ENCODE measurements around the gene LPAR2. TPM values are rescaled to one million over a fixed set of nuclear protein-coding genes. Genes with fewer than 3 reads are reported as not detected.
A peak's percentile ranks its signal among the peaks of the same experiment; 100 is the strongest.

The LPAR2 gene
- total and polyA plus RNA-seq, 7 experiments from 2014 or later = 16.5 to 91.7 (median 70.8) TPM

DNA sequence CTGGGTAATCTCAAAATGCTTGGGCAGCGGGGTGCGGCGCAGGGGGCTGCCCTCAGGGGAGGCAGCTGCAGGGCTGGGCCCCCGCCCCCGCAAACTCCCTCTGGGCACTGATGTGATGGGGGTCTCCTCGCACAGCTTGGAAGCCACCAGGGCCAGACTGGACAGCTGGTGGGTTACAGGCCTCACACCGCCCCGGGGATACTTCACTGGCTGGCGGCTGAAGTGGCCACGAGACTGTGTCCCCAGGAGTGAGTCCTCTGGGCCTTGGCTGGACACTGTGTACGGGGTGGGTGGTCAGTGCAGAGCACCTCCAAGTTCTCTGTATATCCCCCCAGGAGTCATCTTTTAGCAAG is 2.0 kb upstream of the LPAR2 start:
- H3K36me3 ChIP-seq (ENCODE audit: control insufficient read depth in 2 of 3, insufficient read depth in 3 of 3, low read length in 3 of 3) = peaks cover 17 to 50% (median 18%) of the 10 kb centered on the region in 3 experiments
- no peak for DNase-seq
- no peak overlapping the region for H3K4me3 ChIP-seq (ENCODE audit: low read length)
- no peaks in the 10 kb centered on the region for H3K27me3 Mint-ChIP-seq
- peak overlapping the region in 5 of 9 donors; percentile 19 to 65 (median 39) for H3K27ac Mint-ChIP-seq
- H3K4me1 ChIP-seq (ENCODE audit: control insufficient read depth in 2 of 2, insufficient read depth in 2 of 2, low read length in 2 of 2) = peaks cover 6 to 18% of the 10 kb centered on the region in 2 donors
- no peaks in the 10 kb centered on the region for H3K27me3 ChIP-seq (ENCODE audit: control insufficient read depth in 2 of 2, insufficient read depth in 2 of 2, low read length in 2 of 2)
- ChIA-PET POLR2A (interaction anchor here (2.1 to 2.2 kb wide), 2 partner anchors 24 to 76 kb away, joined by 7 to 12 read pairs; no protein-coding TSS in a partner anchor), CTCF (no interaction called here)
- H3K9me3 ChIP-seq (ENCODE audit: control insufficient read depth in 2 of 3, low read length in 3 of 3) = no peaks in the 10 kb centered on the region
- H3K9me3 Mint-ChIP-seq = no peaks in the 10 kb centered on the region
- H3K36me3 Mint-ChIP-seq = peaks cover 9 to 46% (median 19%) of the 10 kb centered on the region in 5 donors
- intact Hi-C loops (cut with micrococcal nuclease) = no loop called here
- peak overlapping the region in 3 of 10 donors; percentile 27 to 68 (median 58) for H3K4me3 Mint-ChIP-seq
- no peak for ATAC-seq
- H3K27ac ChIP-seq (ENCODE audit: low read depth, low read length) = no peak overlapping the region
- peaks cover 21 to 32% (median 30%) of the 10 kb centered on the region in 7 donors for H3K4me1 Mint-ChIP-seq

DNA sequence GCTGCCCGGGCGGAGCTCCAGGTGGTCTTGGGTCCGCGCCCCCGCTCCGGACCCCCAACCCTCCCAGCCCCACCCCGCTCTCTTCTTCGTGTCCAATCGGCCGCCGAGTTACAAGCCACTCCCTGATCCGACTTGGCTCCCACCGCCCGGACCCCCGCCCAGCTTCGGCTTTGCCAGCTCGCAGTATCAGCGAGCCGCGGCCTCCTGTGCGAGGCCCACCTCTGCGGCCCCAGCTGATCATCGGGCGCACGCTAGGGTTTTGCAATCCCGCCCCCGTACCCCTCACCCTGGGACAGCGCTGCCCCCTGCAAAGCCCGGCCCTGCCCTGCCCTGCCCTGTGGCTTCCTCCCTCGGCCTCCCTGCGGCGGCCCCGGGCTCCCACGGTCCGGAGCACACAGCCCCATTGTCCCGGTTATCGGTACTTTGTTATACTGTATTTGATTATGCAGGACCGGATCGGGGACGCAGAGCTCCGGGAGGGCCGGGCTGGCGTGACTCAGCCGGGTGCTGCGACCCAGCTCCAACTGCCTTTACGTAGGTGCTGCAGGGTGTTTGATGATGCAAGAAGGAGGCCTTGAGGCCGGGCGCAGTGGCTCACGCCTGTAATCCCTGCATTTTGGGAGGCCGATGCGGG is 598 bp upstream of the LPAR2 start:
- peaks cover 6 to 18% of the 10 kb centered on the region in 2 donors for H3K4me1 ChIP-seq (ENCODE audit: control insufficient read depth in 2 of 2, insufficient read depth in 2 of 2, low read length in 2 of 2)
- peak overlapping the region; percentile 72 to 93 (median 83) for H3K27ac Mint-ChIP-seq
- no peaks in the 10 kb centered on the region for H3K9me3 ChIP-seq (ENCODE audit: control insufficient read depth in 2 of 3, low read length in 3 of 3)
- DNase-seq (peak in 4 of 9 donors; percentile 33 to 50 (median 37)), ATAC-seq (peak; percentile 28)
- ChIA-PET CTCF (interaction anchor here (0.6 kb wide), 1 partner anchor 73 kb away, joined by 3 read pairs; no protein-coding TSS in a partner anchor), POLR2A (interaction anchor here (0.6 to 2.2 kb wide), 19 partner anchors 8 to 193 kb away, joined by 3 to 20 read pairs (median 5); partner anchors contain the start of genes ATP13A1, GMIP, NDUFA13 and TSSK6)
- H3K27ac ChIP-seq (ENCODE audit: low read depth, low read length) = peak overlapping the region; percentile 92
- H3K4me3 Mint-ChIP-seq = peak overlapping the region; percentile 71 to 100 (median 90)
- H3K27me3 ChIP-seq (ENCODE audit: control insufficient read depth in 2 of 2, insufficient read depth in 2 of 2, low read length in 2 of 2) = no peaks in the 10 kb centered on the region
- H3K36me3 Mint-ChIP-seq = peaks cover 5 to 41% (median 17%) of the 10 kb centered on the region in 5 donors
- H3K4me3 ChIP-seq (ENCODE audit: low read length) = peak overlapping the region; percentile 37
- H3K36me3 ChIP-seq (ENCODE audit: control insufficient read depth in 2 of 3, insufficient read depth in 3 of 3, low read length in 3 of 3) = peaks cover 4 to 47% (median 4%) of the 10 kb centered on the region in 3 experiments
- intact Hi-C loops (cut with micrococcal nuclease) = loop anchor here (1.0 to 10.0 kb wide), 10 partner anchors 10 to 434 kb away; partner anchors contain the start of genes GMIP (in 2 of the 2), ATP13A1 (in 1 of the 2), BORCS8 (in 1 of the 2) and PBX4 (in 1 of the 2)
- H3K4me1 Mint-ChIP-seq = peaks cover 22 to 34% (median 27%) of the 10 kb centered on the region in 7 donors
- no peaks in the 10 kb centered on the region for H3K9me3 Mint-ChIP-seq
- no peaks in the 10 kb centered on the region for H3K27me3 Mint-ChIP-seq

DNA sequence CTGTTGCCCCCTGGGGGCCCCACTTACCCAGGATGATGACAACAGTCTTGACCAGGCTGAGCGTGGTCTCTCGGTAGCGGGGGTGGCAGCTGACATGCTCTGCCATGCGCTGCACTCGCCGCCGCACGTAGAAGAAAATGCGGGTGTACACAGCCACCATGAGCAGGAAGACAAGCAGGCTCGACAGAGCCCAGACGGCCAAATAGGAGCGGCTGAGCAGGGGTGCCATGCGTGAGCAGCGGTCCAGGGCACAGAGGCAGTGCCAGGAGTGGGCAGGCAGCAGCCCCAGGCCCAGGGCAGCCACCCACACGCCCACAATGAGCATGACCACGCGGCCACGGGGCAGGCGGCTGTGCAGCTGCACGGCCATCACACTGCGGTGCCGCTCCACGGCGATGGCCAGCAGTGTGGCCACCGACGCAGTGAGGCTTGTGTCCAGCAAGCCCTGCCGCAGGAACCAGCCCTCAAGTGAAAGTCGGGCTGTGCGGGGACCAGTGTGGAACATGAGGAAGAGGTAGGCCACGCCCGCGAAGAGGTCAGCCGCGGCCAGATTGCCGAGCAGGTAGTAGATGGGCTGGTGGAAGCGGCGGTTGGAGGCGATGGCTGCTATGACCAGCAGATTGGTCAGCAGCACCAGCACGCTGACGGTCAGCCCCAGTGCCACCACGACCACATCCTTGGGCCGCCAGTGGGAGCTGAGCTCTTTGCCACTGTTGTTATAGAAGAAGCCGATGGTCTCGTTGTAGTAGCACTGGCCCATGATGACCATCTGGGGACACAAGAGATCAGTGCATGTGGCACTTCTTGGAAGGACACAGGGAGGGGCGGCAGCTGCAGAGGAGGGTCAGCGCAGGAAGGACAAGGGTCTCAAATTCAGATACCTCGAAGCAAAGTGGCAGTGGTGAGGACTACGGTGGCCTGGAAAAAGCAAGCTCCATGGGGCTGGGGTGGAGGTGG is 1.2 kb downstream of the LPAR2 start:
- POLR2A ChIA-PET = interaction anchor here (0.6 to 2.6 kb wide), 17 partner anchors 9 to 330 kb away, joined by 3 to 20 read pairs (median 4); partner anchors contain the start of genes ATP13A1, ZNF101, ZNF506 and ZNF93
- Mint-ChIP-seq H3K36me3 (peaks cover 0 to 36% (median 12%) of the 10 kb centered on the region in 5 donors), H3K4me3 (peak overlapping the region; percentile 91 to 100 (median 96)), H3K27ac (peak overlapping the region; percentile 86 to 98 (median 95)), H3K4me1 (peaks cover 17 to 32% (median 27%) of the 10 kb centered on the region in 7 donors), H3K27me3 (no peaks in the 10 kb centered on the region), H3K9me3 (no peaks in the 10 kb centered on the region)
- Histone ChIP-seq H3K36me3 (ENCODE audit: control insufficient read depth in 2 of 3, insufficient read depth in 3 of 3, low read length in 3 of 3) (peaks cover 0 to 35% (median 0%) of the 10 kb centered on the region in 3 experiments), H3K9me3 (ENCODE audit: control insufficient read depth in 2 of 3, low read length in 3 of 3) (no peaks in the 10 kb centered on the region), H3K4me1 (ENCODE audit: control insufficient read depth in 2 of 2, insufficient read depth in 2 of 2, low read length in 2 of 2) (peaks cover 6 to 18% of the 10 kb centered on the region in 2 donors), H3K27ac (ENCODE audit: low read depth, low read length) (peak overlapping the region; percentile 92), H3K27me3 (ENCODE audit: control insufficient read depth in 2 of 2, insufficient read depth in 2 of 2, low read length in 2 of 2) (no peaks in the 10 kb centered on the region), H3K4me3 (ENCODE audit: low read length) (peak overlapping the region; percentile 79)
- no peak for DNase-seq
- CTCF ChIA-PET = interaction anchor here (0.5 to 1.4 kb wide), 4 partner anchors 7 to 94 kb away, joined by 3 to 5 read pairs (median 4); no protein-coding TSS in a partner anchor
- intact Hi-C loops (cut with micrococcal nuclease) = loop anchor here (1.0 to 10.0 kb wide), 5 partner anchors 8 to 432 kb away; partner anchors contain the start of genes BORCS8 (in 1 of the 2), PBX4 (in 1 of the 2) and RFXANK (in 1 of the 2)
- ATAC-seq = no peak

DNA sequence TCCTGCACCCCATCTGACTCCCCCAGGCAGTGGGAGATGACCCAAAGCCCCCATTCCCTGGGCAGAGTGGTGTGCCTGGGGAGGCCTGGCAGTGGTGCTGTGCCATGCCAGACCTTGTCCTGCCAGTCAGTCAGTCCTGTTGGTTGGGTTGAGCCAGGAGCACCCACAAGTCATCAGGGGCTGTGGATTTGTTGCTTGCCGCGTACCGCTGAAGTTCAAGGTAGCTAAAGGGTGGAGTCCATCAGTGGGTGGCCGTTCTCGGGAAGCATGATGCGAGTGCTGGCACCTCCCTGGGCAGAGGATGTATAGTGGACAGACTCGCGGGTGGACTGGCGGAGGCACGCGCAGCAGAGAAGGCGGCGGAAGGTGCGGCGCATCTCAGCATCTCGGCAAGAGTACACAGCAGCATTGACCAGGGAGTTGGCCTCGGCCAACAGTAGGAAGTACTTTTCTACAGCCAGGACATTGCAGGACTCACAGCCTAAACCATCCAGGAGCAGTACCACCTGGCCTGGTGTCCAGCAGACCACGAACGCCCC is 3.9 kb downstream of the LPAR2 start:
- Histone ChIP-seq H3K9me3 (ENCODE audit: control insufficient read depth in 2 of 3, low read length in 3 of 3) (no peaks in the 10 kb centered on the region), H3K4me3 (ENCODE audit: low read length) (no peak overlapping the region), H3K36me3 (ENCODE audit: control insufficient read depth in 2 of 3, insufficient read depth in 3 of 3, low read length in 3 of 3) (peaks cover 0 to 19% (median 0%) of the 10 kb centered on the region in 3 experiments), H3K27me3 (ENCODE audit: control insufficient read depth in 2 of 2, insufficient read depth in 2 of 2, low read length in 2 of 2) (no peaks in the 10 kb centered on the region), H3K4me1 (ENCODE audit: control insufficient read depth in 2 of 2, insufficient read depth in 2 of 2, low read length in 2 of 2) (peaks cover 8 to 22% of the 10 kb centered on the region in 2 donors), H3K27ac (ENCODE audit: low read depth, low read length) (no peak overlapping the region)
- peaks cover 20 to 41% (median 32%) of the 10 kb centered on the region in 7 donors for H3K4me1 Mint-ChIP-seq
- peak overlapping the region in 8 of 9 donors; percentile 22 to 74 (median 48) for H3K27ac Mint-ChIP-seq
- ATAC-seq (no peak), DNase-seq (no peak)
- POLR2A ChIA-PET = interaction anchor here (0.7 to 0.9 kb wide), 2 partner anchors 16 to 18 kb away, joined by 3 read pairs; no protein-coding TSS in a partner anchor
- no peaks in the 10 kb centered on the region for H3K9me3 Mint-ChIP-seq
- H3K27me3 Mint-ChIP-seq = no peaks in the 10 kb centered on the region
- intact Hi-C loops (cut with micrococcal nuclease) = loop anchor here in 1 of 2 donors (10.0 kb wide), 1 partner anchor 429 kb away; the partner anchor contains the start of genes BORCS8 and RFXANK
- CTCF ChIA-PET = interaction anchor here (0.7 kb wide), 1 partner anchor 249 kb away, joined by 4 read pairs; no protein-coding TSS in a partner anchor
- peaks cover 0 to 24% (median 13%) of the 10 kb centered on the region in 5 donors for H3K36me3 Mint-ChIP-seq
- peak overlapping the region in 3 of 10 donors; percentile 19 to 27 (median 20) for H3K4me3 Mint-ChIP-seq

DNA sequence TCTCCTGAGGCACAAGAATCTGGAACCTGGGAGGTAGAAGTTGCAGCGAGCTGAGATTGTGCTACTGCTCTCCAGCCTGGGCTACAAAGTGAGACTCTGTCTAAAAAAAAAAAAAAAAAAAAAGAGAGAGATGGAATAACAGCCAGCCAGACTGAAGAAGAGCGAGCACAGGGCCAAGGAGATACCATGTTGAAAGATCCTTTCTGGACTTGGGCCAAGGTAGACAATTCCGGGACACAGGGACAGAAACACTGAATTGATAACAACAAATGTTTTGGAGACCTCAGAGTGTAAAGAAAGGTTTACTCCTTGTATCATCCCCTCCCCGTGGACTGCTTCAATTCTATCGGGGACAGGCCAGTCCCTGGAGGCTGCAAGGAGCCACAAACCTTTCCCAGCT is 4.6 kb downstream of the LPAR2 start:
- intact Hi-C loops (cut with micrococcal nuclease) = loop anchor here in 1 of 2 donors (10.0 kb wide), 1 partner anchor 429 kb away; the partner anchor contains the start of genes BORCS8 and RFXANK
- Histone ChIP-seq H3K9me3 (ENCODE audit: control insufficient read depth in 2 of 3, low read length in 3 of 3) (no peaks in the 10 kb centered on the region), H3K4me3 (ENCODE audit: low read length) (no peak overlapping the region), H3K27me3 (ENCODE audit: control insufficient read depth in 2 of 2, insufficient read depth in 2 of 2, low read length in 2 of 2) (no peaks in the 10 kb centered on the region), H3K27ac (ENCODE audit: low read depth, low read length) (no peak overlapping the region), H3K4me1 (ENCODE audit: control insufficient read depth in 2 of 2, insufficient read depth in 2 of 2, low read length in 2 of 2) (peaks cover 13 to 25% of the 10 kb centered on the region in 2 donors), H3K36me3 (ENCODE audit: control insufficient read depth in 2 of 3, insufficient read depth in 3 of 3, low read length in 3 of 3) (peaks cover 0 to 19% (median 0%) of the 10 kb centered on the region in 3 experiments)
- peaks cover 0 to 21% (median 13%) of the 10 kb centered on the region in 5 donors for H3K36me3 Mint-ChIP-seq
- H3K4me3 Mint-ChIP-seq = peak overlapping the region in 1 of 10 donors; percentile 70
- no peaks in the 10 kb centered on the region for H3K27me3 Mint-ChIP-seq
- H3K4me1 Mint-ChIP-seq = peaks cover 25 to 46% (median 34%) of the 10 kb centered on the region in 7 donors
- CTCF ChIA-PET = no interaction called here
- H3K9me3 Mint-ChIP-seq = no peaks in the 10 kb centered on the region
- DNase-seq (no peak), ATAC-seq (no peak)
- H3K27ac Mint-ChIP-seq = peak overlapping the region in 7 of 9 donors; percentile 23 to 74 (median 49)
- POLR2A ChIA-PET = interaction anchor here (1.0 kb wide), 1 partner anchor 67 kb away, joined by 3 read pairs; no protein-coding TSS in a partner anchor

Data from naive thymus-derived CD4-positive, alpha-beta T cell (primary cell).